MV-4-11 (cell line): ENCODE measurements around the gene PHACTR1.

Source experiments
- DNase-seq: peaks from one replicate; lab custom pipeline; 2025; lab: John Stamatoyannopoulos, UW

Gene PHACTR1

DNA sequence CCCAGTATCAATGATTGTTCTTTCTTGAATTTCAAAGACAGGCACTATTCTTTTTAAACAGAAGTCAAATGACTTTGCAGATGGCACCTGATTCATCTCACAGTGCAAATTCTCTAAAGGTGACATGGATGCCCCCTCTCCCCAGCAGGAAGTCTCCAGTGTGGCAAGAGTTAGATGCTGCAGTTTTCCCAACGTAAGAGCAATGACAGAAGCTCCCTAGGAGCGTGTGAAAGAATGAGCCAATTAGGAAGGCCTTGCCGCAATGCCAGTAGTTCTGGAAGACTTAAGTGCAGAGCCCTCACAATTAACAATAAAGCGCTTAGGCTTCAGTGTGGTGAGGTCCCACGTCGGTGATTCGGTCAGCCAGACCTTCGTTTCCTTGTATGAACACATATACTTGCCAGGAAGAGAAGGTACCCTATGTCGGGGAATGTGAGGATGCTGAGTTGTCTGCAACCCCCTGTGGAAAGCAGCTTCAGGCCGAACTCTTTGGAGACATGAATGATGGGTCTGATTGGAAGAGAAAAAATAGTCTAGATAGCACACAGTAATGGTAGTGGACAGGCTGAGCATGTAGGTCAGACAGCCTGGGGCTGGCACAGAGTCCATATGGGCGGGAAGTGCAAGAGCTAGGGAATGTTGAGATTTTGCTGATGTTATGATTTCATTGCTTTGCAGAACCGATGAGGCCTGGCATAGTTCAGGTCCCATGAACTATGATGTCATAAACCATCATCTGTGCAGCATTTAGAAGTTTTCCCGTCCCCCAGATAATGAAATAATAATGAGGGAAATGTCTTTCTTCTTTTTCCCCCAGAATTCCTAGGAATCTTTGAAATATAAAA lies 132.6 kb downstream of the PHACTR1 start:
- DNase-seq: no peak

DNA sequence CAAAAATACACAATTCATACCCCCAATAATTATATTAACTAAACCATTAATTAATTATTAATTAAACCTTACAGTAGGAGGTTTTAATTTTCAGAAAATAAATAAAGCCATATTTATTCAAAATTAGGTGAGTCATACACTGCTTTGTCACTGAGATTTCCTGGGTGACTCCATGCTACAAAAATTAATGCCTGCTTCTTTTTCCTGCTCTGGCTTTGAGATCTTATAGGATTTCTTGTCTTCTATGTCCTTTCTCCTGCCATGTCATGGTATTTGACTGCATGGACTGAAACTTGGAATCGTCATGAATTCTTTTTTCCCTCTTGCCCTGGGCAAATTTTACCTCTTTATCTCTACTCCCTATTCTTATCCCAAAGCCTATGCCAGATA lies 133.2 kb downstream of the PHACTR1 start:
- no peak for DNase-seq

DNA sequence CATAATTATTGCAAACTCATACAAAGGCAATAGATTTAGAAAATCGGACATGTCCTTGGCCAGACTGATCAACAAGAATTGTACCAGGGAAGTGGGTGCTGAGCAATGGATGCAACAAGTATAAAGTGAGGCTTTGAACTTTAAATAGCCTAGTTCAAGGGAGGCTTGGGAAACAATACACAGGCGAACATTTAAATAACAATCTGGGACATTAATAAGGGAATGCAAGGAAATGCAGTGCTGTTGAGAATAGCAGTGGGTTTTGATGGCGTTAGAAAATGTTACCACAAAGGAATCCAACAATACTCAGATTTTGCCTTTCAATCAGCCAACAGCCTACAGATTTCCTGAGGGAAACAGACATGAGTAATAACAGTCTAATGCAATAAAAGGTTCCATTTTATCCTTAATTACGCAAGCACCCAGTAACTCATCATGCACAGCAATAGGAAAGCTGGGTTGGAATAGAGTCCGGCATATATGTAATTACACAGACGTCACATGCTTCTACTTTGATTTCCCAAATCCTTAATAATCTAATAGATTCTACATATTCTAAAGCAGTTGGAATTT lies 134.6 kb downstream of the PHACTR1 start:
- no peak for DNase-seq

DNA sequence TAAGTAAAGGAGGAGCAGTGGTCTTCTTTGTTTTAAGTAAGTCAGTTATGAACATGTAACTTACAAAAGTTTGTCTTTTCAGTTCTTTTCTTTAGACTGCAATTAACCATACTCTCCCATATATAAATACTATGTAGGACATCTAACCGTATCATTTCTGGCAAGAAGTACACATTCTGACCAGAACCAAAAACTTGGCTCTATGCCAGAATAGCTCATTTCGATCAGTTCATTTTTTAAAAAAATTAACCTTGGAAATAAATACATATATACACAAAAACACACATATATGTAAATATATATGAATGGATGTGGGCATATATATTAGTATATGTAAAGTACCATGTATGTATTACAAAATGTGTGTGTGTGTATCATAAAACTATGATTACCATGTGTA lies 145.0 kb downstream of the PHACTR1 start:
- DNase-seq: no peak

- DNase-seq: no peak
Observed at GRCh38 chr6:12865117-12865516, 148.6 kb downstream of the PHACTR1 start.

DNA sequence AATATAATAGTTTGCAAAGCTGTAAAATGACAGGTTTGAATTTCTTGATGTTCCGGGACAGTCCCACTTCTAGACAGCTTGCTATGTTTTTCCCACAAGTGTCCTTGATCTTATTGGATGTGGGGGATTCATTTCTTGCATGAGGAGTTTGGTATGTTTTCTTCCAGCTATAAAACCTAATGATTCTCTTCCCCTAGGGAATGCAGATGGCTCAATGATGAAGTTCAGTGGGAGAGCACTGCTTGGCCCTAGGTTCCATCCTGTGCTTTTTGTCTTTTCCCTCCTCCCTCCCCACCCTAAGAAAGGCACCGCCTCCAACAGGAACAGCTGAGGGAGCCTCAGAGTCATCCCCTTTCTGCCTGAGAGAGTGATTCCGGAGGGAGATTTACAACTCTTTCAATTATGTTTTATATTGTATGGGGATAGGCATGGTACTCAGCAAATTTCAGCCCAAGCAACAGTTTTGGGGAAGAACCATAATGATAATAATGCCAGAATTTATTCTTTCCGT lies 149.2 kb downstream of the PHACTR1 start:
- no peak for DNase-seq

- DNase-seq: no peak
Observed at GRCh38 chr6:12866422-12867029, 150.0 kb downstream of the PHACTR1 start.

DNA sequence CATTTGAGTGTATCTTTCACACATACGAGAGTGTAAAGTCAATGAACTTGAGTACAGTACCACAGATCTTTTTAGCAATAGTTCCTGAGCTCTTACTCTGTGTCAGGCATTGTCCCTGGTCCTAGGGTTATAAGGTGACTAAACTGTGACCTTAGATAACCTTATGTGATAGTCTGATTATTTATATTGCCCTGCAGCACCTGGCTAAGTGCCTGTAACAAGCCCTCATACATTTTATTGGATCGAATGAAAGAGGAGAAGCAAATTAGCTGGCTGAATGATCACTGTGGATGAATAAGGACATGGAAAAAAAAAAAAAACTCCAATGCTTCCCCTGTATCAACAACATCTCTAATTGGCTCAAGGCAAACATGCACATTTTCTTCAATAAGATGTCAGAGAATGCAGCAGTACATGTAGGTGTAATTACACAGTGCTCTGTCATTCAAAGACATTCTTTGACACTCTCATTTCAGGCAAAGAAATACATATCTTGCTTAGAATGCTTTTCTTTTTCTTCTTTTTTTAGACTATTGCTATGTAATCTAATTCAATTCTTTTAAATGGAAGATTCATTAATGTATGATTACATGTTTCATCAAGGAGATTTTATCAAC lies 153.4 kb downstream of the PHACTR1 start:
- no peak for DNase-seq

- no peak for DNase-seq
Observed at GRCh38 chr6:12873691-12874090, 157.1 kb downstream of the PHACTR1 start.

DNA sequence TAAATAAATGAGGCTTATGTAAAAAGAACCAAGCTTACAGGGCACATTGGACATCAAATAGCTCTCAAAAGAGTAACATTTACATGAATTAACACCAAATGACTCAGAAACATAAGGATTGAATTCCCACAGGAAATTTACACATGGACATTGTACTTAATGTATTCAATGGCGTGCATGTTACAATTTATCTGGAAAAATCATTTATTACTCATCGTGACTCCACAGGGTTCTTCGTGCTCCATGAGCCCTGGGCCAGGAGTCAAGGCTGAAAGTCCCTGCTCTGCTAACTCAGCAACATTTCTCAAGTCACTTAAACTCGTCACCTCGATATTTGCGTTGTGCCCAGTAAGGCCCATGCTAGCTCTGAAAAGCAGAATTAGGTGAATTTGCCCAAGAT lies 158.5 kb downstream of the PHACTR1 start:
- DNase-seq: no peak

DNA sequence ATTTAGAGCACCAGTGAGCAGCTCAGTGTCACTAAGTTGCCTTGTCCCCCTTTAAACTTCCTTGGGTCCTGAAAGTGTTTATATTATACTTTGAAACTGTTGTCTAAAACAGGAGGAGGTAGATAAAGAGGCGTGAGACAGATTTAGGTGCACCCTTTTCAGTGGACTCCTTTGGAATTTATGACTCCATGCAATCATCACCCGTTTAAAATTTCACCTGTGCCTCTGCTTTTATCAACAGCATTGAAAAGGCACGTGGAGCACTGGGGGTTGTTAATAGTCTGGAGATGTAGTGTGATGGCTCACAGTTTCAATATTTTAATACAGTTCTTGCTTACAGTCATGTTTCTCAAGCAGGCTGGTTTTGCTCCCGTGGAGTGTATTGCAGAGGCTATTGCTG lies 162.2 kb downstream of the PHACTR1 start:
- DNase-seq: no peak

- DNase-seq: no peak
Observed at GRCh38 chr6:12882761-12883290, 166.3 kb downstream of the PHACTR1 start.

DNA sequence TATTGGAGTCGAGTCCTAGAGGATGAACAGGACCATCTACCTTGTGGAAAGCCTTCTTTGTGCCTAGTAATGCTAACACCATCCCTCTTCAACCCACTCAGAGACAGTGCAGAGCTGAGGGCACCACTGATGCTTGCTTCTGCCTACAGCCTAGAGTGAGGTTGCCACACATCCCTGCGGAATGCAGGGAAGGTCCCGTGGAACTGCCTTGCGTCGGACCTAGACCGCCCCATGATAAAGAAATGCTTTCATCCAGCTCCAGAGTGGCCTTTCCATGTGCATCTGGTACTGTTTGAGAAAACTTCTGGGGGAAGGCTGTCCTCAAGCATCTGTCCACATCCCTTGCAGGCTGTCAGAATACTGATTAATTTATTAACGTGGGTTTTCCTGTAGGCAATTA lies 168.4 kb downstream of the PHACTR1 start:
- DNase-seq: no peak

- no peak for DNase-seq
Observed at GRCh38 chr6:12886961-12887775, 170.6 kb downstream of the PHACTR1 start.

DNA sequence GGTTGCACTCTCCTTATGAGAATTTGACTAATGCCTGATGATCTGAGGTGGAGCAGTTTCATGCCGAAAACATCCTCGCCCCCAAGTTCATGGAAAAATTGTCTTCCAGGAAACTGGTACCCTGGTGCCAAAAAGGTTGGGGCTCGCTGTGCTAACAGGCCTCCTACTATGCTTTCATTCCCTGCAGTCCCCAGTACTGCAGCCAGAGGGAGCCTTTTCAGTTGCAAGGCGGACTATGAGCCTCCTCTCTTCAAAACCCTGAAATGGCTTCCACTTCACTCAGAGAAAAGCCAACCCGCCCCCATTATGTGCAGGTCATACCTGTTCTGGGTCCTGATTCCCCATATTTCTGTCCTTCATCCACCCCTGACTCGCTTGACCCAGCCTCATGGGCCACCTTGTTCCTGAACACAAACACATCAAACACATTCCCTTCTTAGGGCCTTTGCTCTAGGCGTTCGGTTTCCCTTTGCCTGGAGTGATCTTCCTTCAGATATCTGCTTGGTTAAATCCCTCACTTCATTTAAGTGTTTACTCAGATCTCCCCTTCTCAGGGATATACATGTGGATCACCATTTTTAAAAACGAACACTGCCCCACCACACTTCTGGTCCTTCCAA lies 173.7 kb downstream of the PHACTR1 start:
- no peak for DNase-seq

GRCh38 chr6:12891595-12891994 lies 175.0 kb downstream of the PHACTR1 start:
- DNase-seq: no peak

DNA sequence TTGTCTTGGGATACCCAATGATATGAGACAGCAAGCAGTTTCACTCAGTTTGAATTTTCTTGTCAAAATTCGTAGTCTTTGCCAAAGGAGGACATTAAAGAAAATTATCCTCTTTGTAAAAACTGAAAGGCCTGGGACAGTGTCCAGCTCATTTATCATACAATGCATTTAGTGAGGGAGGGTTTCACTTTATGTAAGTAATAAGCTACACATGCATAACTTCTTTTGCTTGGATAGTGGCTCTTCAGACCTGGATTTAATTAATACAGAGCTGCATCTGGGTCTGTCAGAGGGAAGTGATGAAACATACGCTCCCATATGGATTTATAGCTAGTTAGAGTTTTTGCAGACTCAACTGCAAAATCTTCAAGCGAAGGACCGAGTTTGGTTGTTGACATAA lies 175.6 kb downstream of the PHACTR1 start:
- DNase-seq: no peak

DNA sequence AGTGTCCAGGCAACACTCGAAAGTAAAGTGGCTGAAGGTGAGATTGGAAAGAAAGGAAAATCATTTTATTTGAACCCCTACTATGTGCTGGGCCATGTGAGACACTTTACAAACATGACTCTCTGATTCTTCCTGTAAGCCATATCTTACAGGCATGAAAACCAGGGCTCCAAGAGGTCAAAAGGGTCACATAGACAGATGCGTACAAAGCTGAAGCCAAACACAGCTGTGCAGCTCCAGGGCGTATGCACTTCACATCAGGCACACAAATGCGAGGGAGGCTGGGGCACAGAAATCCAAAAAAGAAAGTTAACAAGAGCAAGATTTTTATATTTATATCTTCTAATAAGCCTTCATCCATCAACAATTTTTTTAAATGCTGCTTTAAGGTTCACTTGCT lies 176.5 kb downstream of the PHACTR1 start:
- no peak for DNase-seq

DNA sequence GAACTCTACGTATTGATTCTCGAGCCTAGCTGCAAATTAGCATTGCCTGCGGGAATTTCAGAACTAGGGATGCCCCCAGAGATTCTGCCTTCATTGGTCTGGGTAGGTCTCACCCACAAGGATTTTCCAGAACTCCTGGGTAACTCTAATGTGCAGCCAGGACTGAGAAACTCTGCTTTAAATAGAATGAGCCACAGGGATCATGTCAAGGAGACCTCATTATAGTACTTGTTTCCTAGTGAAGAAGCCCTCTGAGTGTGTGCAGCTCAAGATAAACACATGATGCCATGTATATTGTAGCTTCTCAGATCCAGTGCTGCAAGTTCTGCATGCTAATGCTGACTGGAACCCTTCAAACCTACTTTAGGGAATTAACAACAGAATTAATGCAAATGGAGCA lies 179.2 kb downstream of the PHACTR1 start:
- DNase-seq: no peak

DNA sequence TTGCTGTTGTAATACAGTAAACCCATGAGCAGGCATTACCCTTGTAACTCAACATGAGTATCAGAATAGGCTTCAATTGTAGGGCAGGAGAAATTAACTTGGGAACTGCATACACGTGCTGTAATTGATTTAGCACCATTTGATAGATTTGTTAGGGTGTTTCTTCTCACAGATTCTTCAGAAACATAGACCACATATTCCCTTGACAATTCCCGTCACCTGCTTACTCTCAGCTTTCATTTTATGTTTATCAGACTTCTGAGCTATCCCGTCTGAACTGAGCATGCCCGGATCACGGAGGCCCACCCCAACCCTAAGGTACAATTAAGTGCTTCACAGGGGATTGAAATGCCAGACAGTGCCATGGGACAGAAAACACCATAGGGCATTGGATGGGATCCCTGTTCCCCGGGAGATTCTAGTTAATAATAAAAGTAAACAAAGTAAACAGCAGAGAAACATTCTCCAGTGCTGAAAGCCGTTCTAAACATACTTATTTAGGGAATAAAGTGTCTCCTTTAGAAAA lies 179.7 kb downstream of the PHACTR1 start:
- no peak for DNase-seq

GRCh38 chr6:12898603-12899002 lies 182.0 kb downstream of the PHACTR1 start:
- DNase-seq: no peak
